Breast epithelium (tissue), 3 donors: Measurements from ENCODE around the gene HTRA3.

ENCODE experiments used
- POLR2A ChIP-seq: fragments of 450-650 bp; IDR thresholded peaks from one replicate; pipeline ENCODE4 v1.6.1; 2016; ENCODE audit warnings: antibody characterized with exemption, mild to moderate bottlenecking, moderate library complexity
- TF ChIP-seq, protein P1 (sequence below), 3 donors: fragments of 450-650 bp; IDR thresholded peaks; one replicate each; pipeline ENCODE4 v1.5.1; 2016 to 2017; ENCODE audit warnings: antibody characterized with exemption in 3 of 3, mild to moderate bottlenecking in 3 of 3, moderate library complexity in 3 of 3

DNA sequence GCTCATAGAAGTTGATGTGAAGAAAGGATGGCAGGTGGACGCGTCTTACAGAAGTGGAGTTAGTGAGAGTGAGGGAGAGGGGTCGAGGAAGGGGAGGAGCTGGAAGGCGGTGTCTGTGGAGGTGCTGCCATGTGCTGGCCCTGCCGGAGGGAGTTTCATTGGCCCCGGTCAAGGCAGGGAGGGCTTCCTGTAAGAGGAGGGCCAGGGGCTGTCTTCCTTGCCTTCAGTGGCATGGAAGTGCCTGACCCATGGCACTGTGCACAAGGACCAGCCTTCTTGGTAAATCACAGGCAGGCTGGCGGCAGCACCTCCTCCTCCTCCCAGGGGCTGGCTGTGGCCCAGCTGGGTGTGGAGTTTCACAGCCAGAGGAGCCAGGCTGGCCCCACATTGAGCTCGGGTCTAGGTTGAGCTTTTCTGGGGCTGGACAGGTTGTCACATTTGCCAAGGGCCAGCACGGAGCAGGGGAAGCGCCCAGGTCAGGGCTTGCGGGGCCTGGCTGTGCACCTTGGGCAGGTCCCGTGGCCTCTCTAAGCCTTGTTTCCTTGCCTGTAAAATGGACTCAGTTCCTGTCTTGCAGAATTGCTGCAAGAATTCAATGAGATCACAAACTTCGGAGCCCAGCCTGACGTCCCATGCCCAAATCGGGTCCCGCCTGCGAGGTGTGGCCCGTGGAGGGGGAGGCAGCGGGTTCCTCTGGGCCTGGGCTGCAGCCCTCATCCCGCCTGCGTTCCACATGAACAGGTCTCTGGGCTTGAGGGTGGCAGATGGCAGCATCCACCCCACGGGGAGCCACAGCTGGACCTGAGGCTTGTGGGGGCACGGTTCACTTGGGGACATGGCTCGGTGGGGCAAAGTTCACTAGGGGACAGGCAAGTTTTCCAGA, 7.0 kb downstream of the HTRA3 start:
- no peak for TF ChIP-seq POLR2A
- TF ChIP-seq, protein P1, sequence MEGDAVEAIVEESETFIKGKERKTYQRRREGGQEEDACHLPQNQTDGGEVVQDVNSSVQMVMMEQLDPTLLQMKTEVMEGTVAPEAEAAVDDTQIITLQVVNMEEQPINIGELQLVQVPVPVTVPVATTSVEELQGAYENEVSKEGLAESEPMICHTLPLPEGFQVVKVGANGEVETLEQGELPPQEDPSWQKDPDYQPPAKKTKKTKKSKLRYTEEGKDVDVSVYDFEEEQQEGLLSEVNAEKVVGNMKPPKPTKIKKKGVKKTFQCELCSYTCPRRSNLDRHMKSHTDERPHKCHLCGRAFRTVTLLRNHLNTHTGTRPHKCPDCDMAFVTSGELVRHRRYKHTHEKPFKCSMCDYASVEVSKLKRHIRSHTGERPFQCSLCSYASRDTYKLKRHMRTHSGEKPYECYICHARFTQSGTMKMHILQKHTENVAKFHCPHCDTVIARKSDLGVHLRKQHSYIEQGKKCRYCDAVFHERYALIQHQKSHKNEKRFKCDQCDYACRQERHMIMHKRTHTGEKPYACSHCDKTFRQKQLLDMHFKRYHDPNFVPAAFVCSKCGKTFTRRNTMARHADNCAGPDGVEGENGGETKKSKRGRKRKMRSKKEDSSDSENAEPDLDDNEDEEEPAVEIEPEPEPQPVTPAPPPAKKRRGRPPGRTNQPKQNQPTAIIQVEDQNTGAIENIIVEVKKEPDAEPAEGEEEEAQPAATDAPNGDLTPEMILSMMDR (IDR thresholded peaks at IDR 0.05): no peak
